Hepatocyte (in vitro differentiated cells): ENCODE data around the gene METAP1D.

Experiments
- EZH2 ChIP-seq: fragments of 200-600 bp; sonication (generic); IDR thresholded peaks from 2 replicates; pipeline ENCODE4 v1.6.1; 2016; ENCODE audit warnings: antibody characterized with exemption, mild to moderate bottlenecking, borderline replicate concordance
- EZH2phosphoT487 ChIP-seq: fragments of 200-600 bp; sonication (generic); IDR thresholded peaks from one replicate; pipeline ENCODE4 v1.6.1; 2018; ENCODE audit warnings: antibody characterized with exemption, mild to moderate bottlenecking, low read depth, moderate library complexity; ENCODE audit not compliant: unreplicated experiment, severe bottlenecking
- TF ChIP-seq, protein P1 (sequence below): fragments of 200-600 bp; sonication (generic); IDR thresholded peaks from 2 replicates; pipeline ENCODE4 v1.5.1; 2016; ENCODE audit warnings: antibody characterized with exemption, mild to moderate bottlenecking; ENCODE audit not compliant: poor library complexity

DNA sequence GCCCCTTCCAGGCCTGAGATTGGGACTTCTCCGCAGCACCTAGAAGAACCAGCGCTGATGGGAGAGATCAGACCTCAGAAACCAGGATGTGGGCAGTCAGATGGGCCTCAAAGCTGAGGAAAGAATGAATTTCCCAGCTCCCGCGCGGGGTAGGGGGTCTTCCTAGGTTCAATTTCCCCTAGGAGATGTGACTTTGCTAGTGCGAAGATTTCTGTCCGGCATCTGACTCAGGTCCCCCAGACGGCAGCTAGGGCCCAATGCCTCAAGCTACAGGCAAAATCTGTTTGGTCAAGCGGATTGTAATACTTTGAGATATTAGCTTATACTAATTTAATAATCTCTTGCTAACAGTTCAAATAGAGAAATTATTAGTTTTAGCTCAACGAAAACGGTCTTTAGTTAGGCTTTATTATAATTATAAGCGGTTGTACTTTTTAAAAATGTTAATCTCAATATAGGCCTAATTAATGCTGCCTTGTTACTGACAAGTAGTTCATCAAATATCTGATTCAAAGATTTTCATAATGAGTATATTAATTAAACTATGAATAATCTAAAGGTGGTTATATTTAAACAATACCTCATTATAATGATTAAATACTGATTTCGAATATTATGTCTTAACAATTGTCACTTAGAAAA is 91.4 kb downstream of the METAP1D start:
- TF ChIP-seq, protein P1, sequence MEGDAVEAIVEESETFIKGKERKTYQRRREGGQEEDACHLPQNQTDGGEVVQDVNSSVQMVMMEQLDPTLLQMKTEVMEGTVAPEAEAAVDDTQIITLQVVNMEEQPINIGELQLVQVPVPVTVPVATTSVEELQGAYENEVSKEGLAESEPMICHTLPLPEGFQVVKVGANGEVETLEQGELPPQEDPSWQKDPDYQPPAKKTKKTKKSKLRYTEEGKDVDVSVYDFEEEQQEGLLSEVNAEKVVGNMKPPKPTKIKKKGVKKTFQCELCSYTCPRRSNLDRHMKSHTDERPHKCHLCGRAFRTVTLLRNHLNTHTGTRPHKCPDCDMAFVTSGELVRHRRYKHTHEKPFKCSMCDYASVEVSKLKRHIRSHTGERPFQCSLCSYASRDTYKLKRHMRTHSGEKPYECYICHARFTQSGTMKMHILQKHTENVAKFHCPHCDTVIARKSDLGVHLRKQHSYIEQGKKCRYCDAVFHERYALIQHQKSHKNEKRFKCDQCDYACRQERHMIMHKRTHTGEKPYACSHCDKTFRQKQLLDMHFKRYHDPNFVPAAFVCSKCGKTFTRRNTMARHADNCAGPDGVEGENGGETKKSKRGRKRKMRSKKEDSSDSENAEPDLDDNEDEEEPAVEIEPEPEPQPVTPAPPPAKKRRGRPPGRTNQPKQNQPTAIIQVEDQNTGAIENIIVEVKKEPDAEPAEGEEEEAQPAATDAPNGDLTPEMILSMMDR = no peak
- no peak for TF ChIP-seq EZH2
- TF ChIP-seq EZH2phosphoT487 = peak; percentile 31
